Mesothelial cell of epicardium (in vitro differentiated cells): ENCODE data around the gene RFX3. TPM values are rescaled to one million over a fixed set of nuclear protein-coding genes. Genes with fewer than 3 reads are reported as not detected.

Experiments used
- DNase-seq, 2 experiments: peaks; one replicate each; pipeline ENCODE4 v3.0.0; 2021; ENCODE audit warnings: low spot score in 2 of 2; ENCODE audit not compliant: unreplicated experiment in 2 of 2
- H3K27ac Mint-ChIP-seq: 2 replicates; pipeline ENCODE4 v1.8.0; 2021; ENCODE audit warnings: mixed read lengths
- H3K27me3 Mint-ChIP-seq: 2 replicates; pipeline ENCODE4 v1.8.0; 2021; ENCODE audit warnings: low read depth, mixed read lengths
- H3K36me3 Mint-ChIP-seq: 2 replicates; pipeline ENCODE4 v1.8.0; 2021; ENCODE audit warnings: mixed read lengths
- H3K4me1 Mint-ChIP-seq: 2 replicates; pipeline ENCODE4 v1.8.0; 2021; ENCODE audit warnings: mixed read lengths
- H3K4me3 Mint-ChIP-seq: 2 replicates; pipeline ENCODE4 v1.8.0; 2021; ENCODE audit warnings: mild to moderate bottlenecking, moderate library complexity, mixed read lengths
- H3K9me3 Mint-ChIP-seq: 2 replicates; pipeline ENCODE4 v1.8.0; 2021; ENCODE audit warnings: mixed read lengths
- CTCF ChIP-seq: fragments of 200-600 bp; sonication (generic); IDR thresholded peaks from one replicate; pipeline ENCODE4 v1.5.0; 2021; ENCODE audit warnings: antibody characterized with exemption; ENCODE audit not compliant: unreplicated experiment
- total RNA-seq: library from RNA; stranded (reverse); gene quantifications from 3 replicates; pipeline ENCODE4 v1.2.1, GENCODE V29; 2021

Gene RFX3
- total RNA-seq, 1 donor from 2014 or later, result 42.5 TPM

- no peaks in the 10 kb centered on the region for H3K9me3 Mint-ChIP-seq
- peaks cover 5% of the 10 kb centered on the region for H3K36me3 Mint-ChIP-seq
- no peak for TF ChIP-seq CTCF
- no peaks in the 10 kb centered on the region for H3K27me3 Mint-ChIP-seq
- H3K4me1 Mint-ChIP-seq, result peaks cover 5% of the 10 kb centered on the region
- no peak overlapping the region for H3K4me3 Mint-ChIP-seq
- no peak overlapping the region for H3K27ac Mint-ChIP-seq
- DNase-seq, result no peak
These were observed 23.4 kb upstream of the RFX3 start for GRCh38 chr9:3549225-3549624.

GRCh38 chr9:3548648-3549047 lies 22.8 kb upstream of the RFX3 start:
- no peaks in the 10 kb centered on the region for H3K27me3 Mint-ChIP-seq
- H3K9me3 Mint-ChIP-seq, result no peaks in the 10 kb centered on the region
- H3K4me3 Mint-ChIP-seq, result no peak overlapping the region
- peaks cover 5% of the 10 kb centered on the region for H3K4me1 Mint-ChIP-seq
- peaks cover 5% of the 10 kb centered on the region for H3K36me3 Mint-ChIP-seq
- no peak for TF ChIP-seq CTCF
- DNase-seq, result no peak
- H3K27ac Mint-ChIP-seq, result no peak overlapping the region

GRCh38 chr9:3541206-3541605 lies 15.4 kb upstream of the RFX3 start:
- Mint-ChIP-seq H3K36me3 (peaks cover 2% of the 10 kb centered on the region), H3K4me1 (no peaks in the 10 kb centered on the region), H3K4me3 (no peak overlapping the region), H3K27ac (no peak overlapping the region), H3K27me3 (no peaks in the 10 kb centered on the region), H3K9me3 (peaks cover 9% of the 10 kb centered on the region)
- DNase-seq, result no peak
- no peak for TF ChIP-seq CTCF

GRCh38 chr9:3534614-3535404 lies 9.0 kb upstream of the RFX3 start:
- peaks cover 2% of the 10 kb centered on the region for H3K36me3 Mint-ChIP-seq
- no peak overlapping the region for H3K27ac Mint-ChIP-seq
- peaks cover 3% of the 10 kb centered on the region for H3K4me1 Mint-ChIP-seq
- no peak overlapping the region for H3K4me3 Mint-ChIP-seq
- DNase-seq, result no peak
- peaks cover 5% of the 10 kb centered on the region for H3K9me3 Mint-ChIP-seq
- no peak for TF ChIP-seq CTCF
- no peaks in the 10 kb centered on the region for H3K27me3 Mint-ChIP-seq

- Mint-ChIP-seq H3K9me3 (no peaks in the 10 kb centered on the region), H3K4me1 (peaks cover 23% of the 10 kb centered on the region), H3K4me3 (no peak overlapping the region), H3K27ac (no peak overlapping the region), H3K36me3 (peaks cover 8% of the 10 kb centered on the region), H3K27me3 (no peaks in the 10 kb centered on the region)
- DNase-seq, result no peak
- no peak for TF ChIP-seq CTCF
These were observed 6.4 kb upstream of the RFX3 start for GRCh38 chr9:3532158-3532557.
